ENCODE data around the gene SOWAHA. TPM values are rescaled to one million over a fixed set of nuclear protein-coding genes. Genes with fewer than 3 reads are reported as not detected.
A peak's percentile ranks its signal among the peaks of the same experiment; 100 is the strongest.

Gene SOWAHA
- total and polyA plus RNA-seq, 2 of the 8 experiments (the other 6 are each of a cell fraction or from before 2014, with no cell fraction given) = 0.09 to 0.11 TPM

- H4K20me1 ChIP-seq (replicated peaks in 1 of 2; ENCODE audit: control insufficient read depth in 1 of 2, insufficient read depth in 2 of 2, low read length in 2 of 2) = no peaks in the 10 kb centered on the region
- no peak overlapping the region for H2BK120ac ChIP-seq (replicated peaks; ENCODE audit: low read depth, low read length)
- FAIRE-seq (no peak), DNase-seq (ENCODE audit: low read depth in 1 of 2, low spot score in 2 of 2) (peak in 1 of 2 experiments; percentile 68)
- peaks cover 13% of the 10 kb centered on the region; the same call in 1 of the 2 replicates for H3K23me2 ChIP-seq (ENCODE audit: low read depth, low read length)
- ChIA-PET CTCF (ENCODE audit: partially characterized antibody) (interaction anchor here (0.8 to 25.6 kb wide), 11 partner anchors 9 to 226 kb away, joined by 3 to 465 read pairs (median 4); partner anchors contain the start of genes CCNI2, GDF9, HSPA4 and LEAP2), POLR2A (ENCODE audit: partially characterized antibody) (interaction anchor here (0.7 to 5.7 kb wide), 9 partner anchors 12 to 226 kb away, joined by 3 to 32 read pairs (median 5); partner anchors contain the start of genes GDF9, HSPA4, SOWAHA and UQCRQ)
- no peak overlapping the region for H2BK20ac ChIP-seq (ENCODE audit: low read length)
- H3K9ac ChIP-seq (replicated peaks in 1 of 4; ENCODE audit: extremely low read depth in 1 of 4, low read depth in 3 of 4, low read length in 3 of 4) = peak overlapping the region in 2 of 4 experiments; percentile 13 to 33; a peak in 2 of 7 replicates
- H3K27ac ChIP-seq (ENCODE audit: low read depth, low read length) = no peak overlapping the region
- peaks cover 0 to 23% (median 19%) of the 10 kb centered on the region in 4 experiments; a peak in 6 of 7 replicates for H3K4me1 ChIP-seq (replicated peaks in 1 of 4; ENCODE audit: control insufficient read depth in 3 of 4, insufficient read depth in 4 of 4, low read length in 3 of 4)
- H3K9me3 ChIP-seq (ENCODE audit: insufficient read depth in 2 of 2, low read depth in 1 of 2, low read length in 1 of 2) = no peaks in the 10 kb centered on the region
- no peak overlapping the region for H3K56ac ChIP-seq (replicated peaks; ENCODE audit: insufficient read length, low read depth, low read length)
- no peak overlapping the region for H3K4ac ChIP-seq (replicated peaks; ENCODE audit: insufficient read length, low read depth, low read length)
- H4K91ac ChIP-seq (replicated peaks; ENCODE audit: insufficient read length, low read length) = peak overlapping the region; percentile 41
- no peak overlapping the region for H3K14ac ChIP-seq (ENCODE audit: insufficient read length)
- H2BK5ac ChIP-seq (ENCODE audit: low read depth, low read length) = no peak overlapping the region
- WGBS, 2 experiments (ENCODE audit: extremely low coverage in 1 of 2, insufficient coverage in 1 of 2, insufficient read length in 1 of 2, insufficient replicate concordance in 2 of 2, low coverage in 1 of 2, low lambda C conversion rate in 2 of 2, missing lambda C conversion rate in 1 of 2) = 6% methylated on average over 26 of the region's 43 CpGs; no CpG with 5 or more reads in 1 of the 2 experiments
- TF ChIP-seq EZH2 (IDR thresholded peaks at IDR 0.05; ENCODE audit: low read depth, low read length, severe bottlenecking) (peak; percentile 75), SUZ12 (IDR thresholded peaks at IDR 0.05; ENCODE audit: low read length) (peak; percentile 60; the same call in 1 of the 2 replicates), BCL11A (IDR thresholded peaks at IDR 0.05; ENCODE audit: low read depth in 2 of 2, low read length in 2 of 2) (no peak), KDM4A (IDR thresholded peaks at IDR 0.05; ENCODE audit: low read depth, low read length, severe bottlenecking) (peak; percentile 71), JUN (IDR thresholded peaks at IDR 0.05; ENCODE audit: low read depth, low read length) (no peak), ASH2L (IDR thresholded peaks at IDR 0.05; ENCODE audit: low read length) (peak; percentile 35), RNF2 (IDR thresholded peaks at IDR 0.05; ENCODE audit: borderline replicate concordance, low read depth, low read length, missing control alignments, poor library complexity, severe bottlenecking) (peak; percentile 45)
- H3K27me3 ChIP-seq (replicated peaks in 1 of 4; ENCODE audit: control insufficient read depth in 3 of 4, extremely low read depth in 1 of 4, insufficient read depth in 3 of 4, low read length in 3 of 4) = peaks cover 30 to 78% (median 65%) of the 10 kb centered on the region in 4 experiments
- H3K4me2 ChIP-seq (ENCODE audit: insufficient read depth in 1 of 2, low read depth in 2 of 2, low read length in 2 of 2) = peak overlapping the region; percentile 74
- no peaks in the 10 kb centered on the region for H3K79me1 ChIP-seq (ENCODE audit: low read depth, low read length)
- no peak overlapping the region for H4K5ac ChIP-seq (ENCODE audit: insufficient read length, low read depth, low read length)
- H3K18ac ChIP-seq (ENCODE audit: extremely low read depth, low read length) = 0 out of 2 replicates have a peak overlapping the region, but pooled peaks have one; percentile 28
- H3K79me2 ChIP-seq (ENCODE audit: control insufficient read depth in 1 of 2, insufficient read depth in 2 of 2, low read length in 2 of 2) = no peaks in the 10 kb centered on the region
- H3K23ac ChIP-seq (ENCODE audit: insufficient read length) = no peak overlapping the region
- H3K4me3 ChIP-seq (ENCODE audit: extremely low read depth in 1 of 4, insufficient read depth in 2 of 4, low read depth in 3 of 4, low read length in 4 of 4) = peak overlapping the region; percentile 30 to 60 (median 40)
- H3K36me3 ChIP-seq (ENCODE audit: control insufficient read depth in 2 of 4, insufficient read depth in 4 of 4, low read length in 3 of 4) = no peaks in the 10 kb centered on the region
- H2AFZ ChIP-seq (ENCODE audit: low read length) = peak overlapping the region; percentile 71; the same call in 1 of the 2 replicates
- H2BK12ac ChIP-seq (ENCODE audit: low read depth, low read length) = 0 out of 2 replicates have a peak overlapping the region, but pooled peaks have one; percentile 4
- no peak overlapping the region for H2AK5ac ChIP-seq (ENCODE audit: low read depth, low read length)
- peak overlapping the region; percentile 45; the same call in 1 of the 2 replicates for H4K8ac ChIP-seq (ENCODE audit: extremely low read depth, insufficient read depth, low read length)
- H2BK15ac ChIP-seq (ENCODE audit: low read length) = peak overlapping the region; percentile 40; the same call in 1 of the 2 replicates
Measured at GRCh38 chr5:132825834-132826391, 12.8 kb downstream of the SOWAHA start.
